RWPE2 (cell line): ENCODE data around the gene CCZ1B.
"Not testable (repeated sequence)": the region's sequence is repeated elsewhere in the genome, so short reads cannot be mapped to it uniquely, and the experiment has no call there.

Source experiments
- ATAC-seq: fragments of 200-7000 bp; cut with Tn5 transposase; 3 replicates; pipeline ENCODE4 v1.9.1; 2021; ENCODE audit warnings: low read depth
- DNase-seq: peaks from one replicate; pipeline ENCODE4 v3.0.0-alpha.2; 2020; ENCODE audit warnings: low spot score
- H3K27ac ChIP-seq: fragments of 450-650 bp; 2 replicates; pipeline ENCODE4 v1.5.1; 2017; ENCODE audit warnings: mild to moderate bottlenecking; ENCODE audit not compliant: poor library complexity, severe bottlenecking
- H3K27me3 ChIP-seq: fragments of 250-450 bp; sonication (Bioruptor Pico); 2 replicates; pipeline ENCODE4 v1.5.1; 2021; ENCODE audit warnings: mild to moderate bottlenecking, moderate library complexity; ENCODE audit not compliant: insufficient read depth, poor library complexity, severe bottlenecking
- H3K36me3 ChIP-seq: fragments of 250-450 bp; sonication (Bioruptor Pico); 2 replicates; pipeline ENCODE4 v1.5.1; 2020; ENCODE audit warnings: low read depth, mild to moderate bottlenecking, moderate library complexity
- H3K4me1 ChIP-seq: fragments of 250-450 bp; sonication (Bioruptor Pico); 2 replicates; pipeline ENCODE4 v1.5.1; 2021; ENCODE audit warnings: mild to moderate bottlenecking, moderate library complexity; ENCODE audit not compliant: insufficient read depth, poor library complexity, severe bottlenecking
- H3K4me3 ChIP-seq: fragments of 250-450 bp; sonication (Bioruptor Pico); 2 replicates; pipeline ENCODE4 v1.5.1; 2021; ENCODE audit warnings: mild to moderate bottlenecking, moderate library complexity; ENCODE audit not compliant: severe bottlenecking
- H3K9me3 ChIP-seq: fragments of 250-450 bp; sonication (Bioruptor Pico); 2 replicates; pipeline ENCODE4 v1.5.1; 2021; ENCODE audit warnings: mild to moderate bottlenecking, moderate library complexity; ENCODE audit not compliant: severe bottlenecking

The CCZ1B gene

DNA sequence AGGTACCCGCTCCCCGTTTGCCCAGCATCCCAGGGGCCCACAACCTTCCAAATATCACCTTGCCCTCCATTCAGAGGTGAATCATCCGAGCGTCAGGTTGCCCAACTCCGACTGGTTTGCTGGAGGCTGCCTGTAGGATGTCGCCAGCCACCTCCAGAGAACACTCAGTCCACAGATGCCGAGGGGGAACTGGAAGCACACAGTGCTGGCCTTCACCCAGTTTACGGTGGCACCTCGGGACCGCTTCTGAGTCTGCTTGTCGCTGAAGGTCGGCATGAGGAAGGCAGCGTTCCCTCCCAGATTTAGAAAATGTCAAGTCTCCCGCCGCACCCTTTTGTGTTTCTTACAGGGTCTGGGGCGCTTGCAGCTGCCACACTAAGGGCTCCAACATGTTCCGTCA, 27.6 kb upstream of the CCZ1B start:
- H3K9me3 ChIP-seq, H3K27me3 ChIP-seq, H3K36me3 ChIP-seq, H3K4me1 ChIP-seq, DNase-seq, H3K27ac ChIP-seq, H3K4me3 ChIP-seq, ATAC-seq: not testable (repeated sequence)

DNA sequence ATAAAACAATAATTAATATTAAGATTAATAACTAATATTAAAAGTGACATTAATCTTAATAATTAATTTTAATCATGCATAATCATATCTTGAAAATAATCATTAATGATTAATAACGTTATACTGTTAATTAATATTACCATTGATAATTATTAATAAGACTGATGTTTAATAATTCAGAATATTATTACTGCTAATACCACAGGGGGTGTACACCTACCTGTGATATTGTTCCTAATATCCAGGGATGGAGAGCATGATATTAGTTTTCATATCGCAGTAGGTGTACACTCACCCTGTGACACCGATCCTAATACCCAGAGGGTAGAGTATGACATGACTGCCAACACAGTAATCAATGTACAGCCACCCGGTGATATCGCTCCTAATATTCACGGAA, 23.1 kb upstream of the CCZ1B start:
- not testable (repeated sequence) for H3K4me3 ChIP-seq, H3K27me3 ChIP-seq, DNase-seq, ATAC-seq, H3K4me1 ChIP-seq, H3K36me3 ChIP-seq, H3K27ac ChIP-seq, H3K9me3 ChIP-seq

DNA sequence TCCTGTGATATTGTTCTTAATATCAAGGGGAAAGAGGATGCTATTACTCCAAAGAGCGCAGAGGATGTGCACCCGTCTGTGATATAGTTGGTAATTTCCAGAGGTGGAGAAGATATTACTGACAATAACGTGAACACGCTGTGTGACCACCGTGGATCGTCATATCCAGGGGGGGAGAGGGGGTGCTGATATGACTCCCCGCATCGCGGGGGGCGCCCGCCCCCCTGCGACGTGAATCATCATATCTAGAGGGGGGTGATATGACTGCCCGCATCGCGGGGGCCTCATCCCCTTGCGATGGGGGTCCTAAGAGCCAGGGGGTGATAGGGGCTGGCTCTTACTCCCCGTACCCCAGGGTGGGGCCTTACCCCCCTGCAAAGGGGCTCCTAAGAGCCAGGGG, 21.7 kb upstream of the CCZ1B start:
- H3K9me3 ChIP-seq, H3K36me3 ChIP-seq, H3K4me1 ChIP-seq, ATAC-seq, H3K27ac ChIP-seq, H3K4me3 ChIP-seq, H3K27me3 ChIP-seq, DNase-seq: not testable (repeated sequence)

DNA sequence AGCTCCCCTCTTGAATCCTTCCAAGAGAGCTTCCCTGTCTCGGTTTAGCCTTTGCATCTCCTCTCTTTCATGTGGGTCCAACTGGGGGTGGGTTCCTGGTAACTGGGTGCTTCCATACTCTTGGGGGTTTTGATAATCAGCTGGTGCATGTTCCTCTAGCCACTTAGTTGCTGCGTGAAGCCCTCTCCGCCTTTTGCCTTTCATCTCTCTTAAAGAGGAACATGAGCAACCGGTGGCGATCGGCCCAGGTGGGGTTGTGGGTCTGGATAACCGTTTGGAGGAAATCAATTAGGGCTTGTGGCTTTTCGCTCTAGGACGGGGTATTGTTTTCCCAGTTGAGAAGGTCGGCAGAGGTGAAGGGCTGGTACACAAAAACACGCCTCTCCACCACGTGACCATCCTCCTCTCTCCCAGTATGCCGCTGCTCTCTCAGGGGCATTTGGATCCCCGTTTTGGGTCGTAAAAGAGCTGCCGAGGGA, 19.9 kb upstream of the CCZ1B start:
- H3K36me3 ChIP-seq, ATAC-seq, H3K27me3 ChIP-seq, H3K4me3 ChIP-seq, H3K27ac ChIP-seq, H3K9me3 ChIP-seq, DNase-seq, H3K4me1 ChIP-seq: not testable (repeated sequence)

DNA sequence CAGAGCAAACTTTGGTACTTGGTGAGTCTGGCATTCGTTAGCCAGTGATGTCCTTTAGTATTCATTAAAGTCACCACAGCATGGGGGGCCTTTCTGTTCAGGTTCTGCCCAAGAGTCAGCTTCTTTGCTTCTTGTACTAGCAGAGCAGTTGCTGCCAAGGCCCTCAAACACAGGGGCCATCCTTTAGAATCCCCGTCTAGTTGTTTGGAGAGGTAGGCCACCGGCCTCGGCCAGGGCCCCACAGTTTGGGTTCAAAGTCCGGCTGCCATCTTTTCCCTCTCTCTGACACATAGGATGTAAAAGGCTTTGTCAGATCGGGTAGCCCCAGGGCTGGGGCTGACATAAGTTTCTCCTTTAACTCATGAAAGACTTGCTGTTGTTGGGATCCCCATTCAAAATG, 17.6 kb upstream of the CCZ1B start:
- H3K27me3 ChIP-seq, H3K36me3 ChIP-seq, DNase-seq, H3K27ac ChIP-seq, H3K4me3 ChIP-seq, H3K9me3 ChIP-seq, ATAC-seq, H3K4me1 ChIP-seq: not testable (repeated sequence)

DNA sequence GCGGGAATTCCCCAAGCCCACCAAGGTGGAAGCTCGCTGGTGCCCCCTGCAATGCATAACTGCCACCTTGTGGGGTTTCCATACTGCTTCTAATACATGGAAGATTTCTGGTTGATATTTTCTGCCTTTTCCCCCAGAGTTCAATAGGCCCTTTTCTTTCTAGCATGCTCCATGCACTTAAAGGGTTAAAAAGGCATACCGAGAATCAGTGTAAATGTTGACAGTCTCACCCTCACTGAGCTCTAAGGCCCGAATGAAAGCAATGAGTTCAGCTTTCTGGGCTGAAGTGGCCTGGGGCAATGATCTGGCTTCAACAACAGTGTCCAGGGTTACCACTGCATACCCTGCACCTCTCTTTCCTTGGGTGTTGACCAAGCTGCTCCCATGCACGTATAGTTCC, 17.0 kb upstream of the CCZ1B start:
- H3K9me3 ChIP-seq, H3K36me3 ChIP-seq, H3K4me3 ChIP-seq, DNase-seq, H3K27me3 ChIP-seq, ATAC-seq, H3K4me1 ChIP-seq: not testable (repeated sequence)
- H3K27ac ChIP-seq: peak overlapping the region; percentile 17

DNA sequence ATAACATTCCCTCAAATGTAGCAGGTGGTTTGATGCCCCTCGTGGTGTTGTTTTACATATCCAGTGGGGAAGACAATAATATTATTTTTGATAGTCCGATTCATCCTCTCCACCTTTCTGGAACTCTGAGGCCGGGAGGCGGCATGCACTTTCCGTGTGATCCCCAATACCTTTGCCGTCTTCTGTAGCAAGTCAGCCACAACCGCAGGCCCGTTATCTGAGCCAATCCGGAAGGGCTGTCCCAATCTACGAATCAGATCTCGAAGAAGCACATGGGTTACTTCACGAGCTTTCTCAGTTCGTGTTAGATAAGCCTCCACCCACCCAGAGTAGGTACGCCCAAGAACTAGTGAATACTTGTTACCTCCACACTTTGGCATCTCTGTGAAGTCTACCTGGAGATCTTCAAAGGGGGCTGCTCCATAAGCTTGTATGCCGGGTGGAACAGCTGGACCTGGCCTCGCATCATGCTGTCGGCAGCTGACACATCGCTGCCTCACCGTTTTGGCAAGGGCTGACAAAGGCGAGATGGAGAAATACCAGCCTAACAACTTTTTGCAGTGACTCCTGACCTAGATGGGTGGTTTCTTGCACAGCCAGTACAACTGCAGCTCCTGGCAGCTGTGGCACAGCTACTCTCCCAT, 16.3 kb upstream of the CCZ1B start:
- peak overlapping the region; percentile 17 for H3K27ac ChIP-seq
- DNase-seq (peak; percentile 89), ATAC-seq (peak; percentile 54; the same call in 2 of the 3 replicates)
- H3K36me3 ChIP-seq, H3K4me1 ChIP-seq, H3K27me3 ChIP-seq, H3K4me3 ChIP-seq, H3K9me3 ChIP-seq: not testable (repeated sequence)

DNA sequence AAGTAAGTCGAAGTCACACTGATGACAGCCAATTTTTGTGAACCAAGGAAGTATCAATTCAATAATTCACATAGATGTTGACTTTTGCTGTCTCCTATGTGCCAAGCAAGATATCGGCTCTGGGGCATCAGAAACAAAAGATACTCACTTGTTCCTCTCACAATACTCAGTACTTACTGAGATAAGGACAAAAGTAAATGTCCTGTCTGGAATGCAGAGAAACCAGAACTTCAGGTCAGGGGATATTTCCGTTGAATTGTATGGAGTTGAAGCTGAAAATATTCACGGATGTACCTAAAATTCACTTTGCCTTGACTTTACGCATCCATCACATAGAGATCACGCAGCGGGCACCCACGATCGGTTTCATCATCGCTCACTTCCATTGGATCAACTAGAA, 11.0 kb upstream of the CCZ1B start:
- H3K4me3 ChIP-seq, H3K9me3 ChIP-seq, ATAC-seq, H3K27me3 ChIP-seq, DNase-seq, H3K4me1 ChIP-seq, H3K27ac ChIP-seq, H3K36me3 ChIP-seq: not testable (repeated sequence)

DNA sequence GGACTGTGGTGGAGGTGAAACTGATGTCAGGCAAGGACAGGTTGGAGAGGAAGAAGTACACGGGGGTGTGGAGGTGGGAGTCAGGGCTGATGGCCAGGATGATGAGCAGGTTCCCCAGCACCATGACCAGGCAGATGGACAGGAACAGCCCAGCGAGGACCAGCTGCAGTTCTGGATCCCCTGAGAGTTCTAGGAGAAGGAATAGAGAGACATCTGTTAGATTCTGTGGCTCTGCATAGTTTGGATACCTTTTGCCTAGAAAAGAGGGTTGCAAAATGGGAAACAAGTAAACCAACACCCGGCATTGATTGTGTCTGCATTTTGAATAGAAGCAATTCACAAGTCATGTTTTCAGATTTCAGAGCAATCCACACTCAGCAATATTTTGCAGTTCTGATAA, 9.4 kb upstream of the CCZ1B start:
- not testable (repeated sequence) for H3K36me3 ChIP-seq, DNase-seq, H3K9me3 ChIP-seq, H3K27ac ChIP-seq, H3K4me3 ChIP-seq, H3K4me1 ChIP-seq, ATAC-seq, H3K27me3 ChIP-seq
